Body of pancreas (tissue), 4 donors: ENCODE results near the gene ALPL.

Experiments used
- POLR2A ChIP-seq, 3 donors: fragments of 450-650 bp; IDR thresholded peaks; one replicate each; pipeline ENCODE4 v1.6.1; 2016; ENCODE audit warnings: antibody characterized with exemption in 3 of 3, mild to moderate bottlenecking in 2 of 3
- TF ChIP-seq, protein P1 (sequence below), 7 experiments: fragments of 450-650 bp in 4 of 7; fragments of 200-600 bp in 3 of 7; sonication (generic) in 3 of 7; IDR thresholded peaks; one replicate each; pipeline ENCODE4 v1.5.1; 2016 to 2019; ENCODE audit warnings: antibody characterized with exemption in 7 of 7

- TF ChIP-seq, protein P1, sequence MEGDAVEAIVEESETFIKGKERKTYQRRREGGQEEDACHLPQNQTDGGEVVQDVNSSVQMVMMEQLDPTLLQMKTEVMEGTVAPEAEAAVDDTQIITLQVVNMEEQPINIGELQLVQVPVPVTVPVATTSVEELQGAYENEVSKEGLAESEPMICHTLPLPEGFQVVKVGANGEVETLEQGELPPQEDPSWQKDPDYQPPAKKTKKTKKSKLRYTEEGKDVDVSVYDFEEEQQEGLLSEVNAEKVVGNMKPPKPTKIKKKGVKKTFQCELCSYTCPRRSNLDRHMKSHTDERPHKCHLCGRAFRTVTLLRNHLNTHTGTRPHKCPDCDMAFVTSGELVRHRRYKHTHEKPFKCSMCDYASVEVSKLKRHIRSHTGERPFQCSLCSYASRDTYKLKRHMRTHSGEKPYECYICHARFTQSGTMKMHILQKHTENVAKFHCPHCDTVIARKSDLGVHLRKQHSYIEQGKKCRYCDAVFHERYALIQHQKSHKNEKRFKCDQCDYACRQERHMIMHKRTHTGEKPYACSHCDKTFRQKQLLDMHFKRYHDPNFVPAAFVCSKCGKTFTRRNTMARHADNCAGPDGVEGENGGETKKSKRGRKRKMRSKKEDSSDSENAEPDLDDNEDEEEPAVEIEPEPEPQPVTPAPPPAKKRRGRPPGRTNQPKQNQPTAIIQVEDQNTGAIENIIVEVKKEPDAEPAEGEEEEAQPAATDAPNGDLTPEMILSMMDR (IDR thresholded peaks at IDR 0.05), result no peak
- TF ChIP-seq POLR2A (IDR thresholded peaks at IDR 0.05), result no peak
Measured at GRCh38 chr1:21497466-21498061, 11.7 kb upstream of the ALPL start.
